PFSK-1 (cell line): ENCODE measurements around the gene PRPH.

Experiments
- FOXP2 ChIP-seq: optimal IDR thresholded peaks from 2 replicates; pipeline ENCODE3; 2011; ENCODE audit warnings: borderline replicate concordance, control low read depth, inconsistent platforms; ENCODE audit not compliant: insufficient read depth; ENCODE audit errors: extremely low read length, extremely low read depth
- POLR2AphosphoS5 ChIP-seq: IDR thresholded peaks from 2 replicates; pipeline ENCODE4 v1.6.1; 2012; ENCODE audit warnings: low read depth, mild to moderate bottlenecking, control low read depth, low read length, moderate library complexity
- SIN3A ChIP-seq: IDR thresholded peaks from 2 replicates; pipeline ENCODE4 v1.6.1; 2012; ENCODE audit warnings: mild to moderate bottlenecking, low read length, moderate library complexity, borderline replicate concordance; ENCODE audit not compliant: insufficient read depth
- TAF1 ChIP-seq: IDR thresholded peaks from 2 replicates; pipeline ENCODE4 v1.6.1; 2012; ENCODE audit warnings: low read length, control low read depth, borderline replicate concordance; ENCODE audit not compliant: insufficient read depth
- TF ChIP-seq, protein P1 (sequence below), 2 experiments: IDR thresholded peaks; 2 replicates each; pipeline versions ENCODE4 v1.6.1 to v1.8.0; 2011 to 2012; ENCODE audit warnings: low read depth in 2 of 2, low read length in 2 of 2, control low read depth in 1 of 2, inconsistent platforms in 1 of 2, mild to moderate bottlenecking in 1 of 2, moderate library complexity in 1 of 2; ENCODE audit not compliant: insufficient read depth in 1 of 2

Gene PRPH

DNA sequence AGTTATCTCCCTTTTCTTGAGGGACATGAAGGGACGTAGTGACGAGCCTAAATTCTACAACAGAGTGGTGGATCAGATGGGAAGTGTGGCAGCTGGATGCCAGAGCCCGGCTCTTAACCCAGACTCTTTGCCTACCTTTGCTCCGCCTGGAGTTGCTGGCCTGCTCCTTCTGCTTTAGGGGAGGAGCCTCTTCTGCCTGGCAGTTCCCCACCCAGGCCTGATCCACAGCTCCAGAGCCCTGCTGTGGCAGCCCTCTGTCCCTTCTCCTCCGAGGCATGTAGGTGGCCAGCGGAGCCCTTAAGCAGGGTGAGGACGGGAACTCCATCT lies 2.3 kb upstream of the PRPH start:
- TF ChIP-seq POLR2AphosphoS5 (no peak), SIN3A (no peak), TAF1 (no peak), FOXP2 (no peak)
- TF ChIP-seq, protein P1, sequence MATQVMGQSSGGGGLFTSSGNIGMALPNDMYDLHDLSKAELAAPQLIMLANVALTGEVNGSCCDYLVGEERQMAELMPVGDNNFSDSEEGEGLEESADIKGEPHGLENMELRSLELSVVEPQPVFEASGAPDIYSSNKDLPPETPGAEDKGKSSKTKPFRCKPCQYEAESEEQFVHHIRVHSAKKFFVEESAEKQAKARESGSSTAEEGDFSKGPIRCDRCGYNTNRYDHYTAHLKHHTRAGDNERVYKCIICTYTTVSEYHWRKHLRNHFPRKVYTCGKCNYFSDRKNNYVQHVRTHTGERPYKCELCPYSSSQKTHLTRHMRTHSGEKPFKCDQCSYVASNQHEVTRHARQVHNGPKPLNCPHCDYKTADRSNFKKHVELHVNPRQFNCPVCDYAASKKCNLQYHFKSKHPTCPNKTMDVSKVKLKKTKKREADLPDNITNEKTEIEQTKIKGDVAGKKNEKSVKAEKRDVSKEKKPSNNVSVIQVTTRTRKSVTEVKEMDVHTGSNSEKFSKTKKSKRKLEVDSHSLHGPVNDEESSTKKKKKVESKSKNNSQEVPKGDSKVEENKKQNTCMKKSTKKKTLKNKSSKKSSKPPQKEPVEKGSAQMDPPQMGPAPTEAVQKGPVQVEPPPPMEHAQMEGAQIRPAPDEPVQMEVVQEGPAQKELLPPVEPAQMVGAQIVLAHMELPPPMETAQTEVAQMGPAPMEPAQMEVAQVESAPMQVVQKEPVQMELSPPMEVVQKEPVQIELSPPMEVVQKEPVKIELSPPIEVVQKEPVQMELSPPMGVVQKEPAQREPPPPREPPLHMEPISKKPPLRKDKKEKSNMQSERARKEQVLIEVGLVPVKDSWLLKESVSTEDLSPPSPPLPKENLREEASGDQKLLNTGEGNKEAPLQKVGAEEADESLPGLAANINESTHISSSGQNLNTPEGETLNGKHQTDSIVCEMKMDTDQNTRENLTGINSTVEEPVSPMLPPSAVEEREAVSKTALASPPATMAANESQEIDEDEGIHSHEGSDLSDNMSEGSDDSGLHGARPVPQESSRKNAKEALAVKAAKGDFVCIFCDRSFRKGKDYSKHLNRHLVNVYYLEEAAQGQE (IDR thresholded peaks at IDR 0.05; ENCODE audit: insufficient read depth in 1 of 2, low read depth in 2 of 2, low read length in 2 of 2), result no peak

DNA sequence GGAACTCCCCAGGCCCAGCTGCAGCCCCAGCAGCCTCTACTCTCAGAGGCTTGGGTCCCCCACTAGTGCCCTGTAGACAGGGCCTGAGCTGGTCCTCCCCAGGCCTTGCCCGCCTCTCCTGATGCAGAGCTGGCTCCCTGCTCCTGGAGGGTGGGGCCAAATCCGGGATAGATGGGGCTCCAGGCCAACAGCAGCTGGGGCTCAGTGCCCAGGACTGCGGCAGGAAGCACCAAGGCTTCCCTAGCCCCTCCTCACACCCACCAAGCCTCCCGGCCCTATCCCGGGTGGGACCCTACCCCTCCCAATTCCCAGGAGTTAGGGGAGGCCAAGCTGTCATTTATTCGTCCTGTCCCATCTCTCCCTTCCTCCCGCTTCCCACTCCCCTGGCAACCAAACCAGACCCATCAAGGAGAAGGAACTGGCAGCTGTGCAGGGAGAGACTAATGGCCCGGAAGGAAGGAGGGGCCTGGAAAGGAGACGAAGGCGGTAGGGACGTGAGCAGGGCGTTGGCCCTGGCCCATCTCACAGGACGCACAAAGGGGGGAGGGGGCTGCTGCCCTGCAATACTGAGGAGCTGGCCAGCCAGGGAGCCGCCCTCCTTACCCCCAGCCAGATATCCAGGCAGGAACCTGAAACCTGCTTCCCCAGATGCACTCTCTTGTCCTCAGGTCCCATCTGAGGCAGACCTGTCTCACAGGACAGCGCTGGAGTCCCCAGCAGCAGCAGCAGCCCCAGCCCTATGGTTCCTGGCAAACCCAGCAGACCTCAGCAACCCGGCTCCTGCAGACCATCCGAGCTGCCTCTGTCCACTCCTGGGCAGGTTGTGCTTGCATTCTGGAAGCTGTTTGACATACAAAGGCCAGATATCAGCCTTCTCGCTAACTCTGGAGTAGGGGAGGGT lies 1.6 kb upstream of the PRPH start:
- TF ChIP-seq SIN3A, result no peak
- TF ChIP-seq POLR2AphosphoS5, result peak; percentile 57
- TF ChIP-seq FOXP2, result no peak
- TF ChIP-seq, protein P1 (IDR thresholded peaks at IDR 0.05; ENCODE audit: insufficient read depth in 1 of 2, low read depth in 2 of 2, low read length in 2 of 2), result 0 out of 4 replicates have a peak, but pooled peaks of 1 of the 2 experiments have one; percentile 16
- TF ChIP-seq TAF1, result no peak

DNA sequence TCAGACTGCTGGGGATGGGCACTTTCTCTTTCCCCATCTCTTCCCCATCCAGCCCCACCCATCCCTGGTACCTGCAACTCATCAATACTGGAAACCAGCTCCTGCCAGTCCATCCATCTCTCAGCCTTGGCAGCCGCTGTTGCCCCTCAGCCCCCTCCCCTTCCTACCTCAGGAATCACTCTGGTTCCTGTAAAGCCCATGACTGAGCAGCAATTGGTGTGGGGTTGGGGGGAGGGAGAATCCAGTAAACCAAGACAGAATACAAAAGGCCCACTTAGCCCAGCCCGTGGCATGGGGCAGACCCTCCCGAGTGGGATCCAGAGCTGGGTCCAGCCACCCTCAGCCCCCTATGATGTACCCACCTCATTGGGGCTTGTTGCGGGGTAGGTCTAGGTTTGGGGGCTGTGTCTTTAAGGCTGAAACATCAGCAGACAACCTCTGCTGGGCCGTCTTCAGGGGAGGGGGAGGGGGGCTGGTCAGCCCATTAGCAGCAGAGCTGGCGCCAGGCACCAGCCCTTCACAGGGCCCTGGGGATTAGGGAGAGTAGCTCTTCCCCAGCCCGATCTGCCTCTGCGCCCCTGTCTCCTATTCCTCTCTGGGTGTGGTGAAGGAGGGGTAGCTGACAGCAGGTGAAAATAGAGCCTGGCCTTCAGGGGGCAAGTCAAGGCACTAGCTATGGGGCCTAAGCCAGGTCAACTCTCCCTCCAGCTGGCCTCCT lies 702 bp upstream of the PRPH start:
- TF ChIP-seq, protein P1 (IDR thresholded peaks at IDR 0.05; ENCODE audit: insufficient read depth in 1 of 2, low read depth in 2 of 2, low read length in 2 of 2), result no peak
- no peak for TF ChIP-seq SIN3A
- no peak for TF ChIP-seq FOXP2
- TF ChIP-seq POLR2AphosphoS5, result no peak

DNA sequence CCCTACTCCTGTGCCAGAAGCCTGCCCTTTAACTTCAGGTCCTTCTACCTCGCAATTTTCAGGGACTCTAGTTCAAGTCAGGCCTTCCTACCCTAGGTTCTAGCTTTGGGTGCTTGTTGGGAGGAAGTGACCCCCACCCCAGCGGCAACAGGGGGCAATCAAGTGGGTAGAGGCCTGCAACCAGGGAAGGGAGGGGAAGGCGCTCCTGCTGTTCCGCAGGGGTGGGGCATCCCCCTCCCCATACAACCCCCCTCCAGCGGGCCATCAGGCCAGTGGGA lies 204 bp upstream of the PRPH start:
- TF ChIP-seq TAF1, result no peak
- TF ChIP-seq FOXP2, result no peak
- TF ChIP-seq, protein P1 (IDR thresholded peaks at IDR 0.05; ENCODE audit: insufficient read depth in 1 of 2, low read depth in 2 of 2, low read length in 2 of 2), result no peak
- no peak for TF ChIP-seq SIN3A
- TF ChIP-seq POLR2AphosphoS5, result no peak
